ENCODE data around the gene BAD.

Gene BAD

GRCh38 chr11:64275031-64275800 lies 9.2 kb downstream of the BAD start:
- no peak for DNase-seq

GRCh38 chr11:64269540-64270220 lies 14.8 kb downstream of the BAD start:
- DNase-seq = peak; percentile 96

GRCh38 chr11:64268893-64269539 lies 15.4 kb downstream of the BAD start:
- DNase-seq = no peak

GRCh38 chr11:64268025-64268892 lies 16.2 kb downstream of the BAD start:
- no peak for DNase-seq

GRCh38 chr11:64267207-64267945 lies 17.1 kb downstream of the BAD start:
- DNase-seq = no peak

- DNase-seq = no peak
Measured at GRCh38 chr11:64266339-64266738, 18.1 kb downstream of the BAD start.

- DNase-seq = no peak
Measured at GRCh38 chr11:64265176-64266160, 19.0 kb downstream of the BAD start.

GRCh38 chr11:64264371-64264852 lies 20.1 kb downstream of the BAD start:
- no peak for DNase-seq

GRCh38 chr11:64263947-64264317 lies 20.5 kb downstream of the BAD start:
- no peak for DNase-seq

- no peak for DNase-seq
Measured at GRCh38 chr11:64263021-64263946, 21.2 kb downstream of the BAD start.

- no peak for DNase-seq
Measured at GRCh38 chr11:64262271-64263002, 22.0 kb downstream of the BAD start.

GRCh38 chr11:64261556-64262080 lies 22.8 kb downstream of the BAD start:
- no peak for DNase-seq

- no peak for DNase-seq
Measured at GRCh38 chr11:64260147-64260708, 24.2 kb downstream of the BAD start.

- no peak for DNase-seq
Measured at GRCh38 chr11:64259533-64260067, 24.9 kb downstream of the BAD start.

GRCh38 chr11:64258946-64259532 lies 25.4 kb downstream of the BAD start:
- DNase-seq = no peak

GRCh38 chr11:64258356-64258755 lies 26.1 kb downstream of the BAD start:
- DNase-seq = no peak

GRCh38 chr11:64256300-64256699 lies 28.2 kb downstream of the BAD start:
- no peak for DNase-seq

Measured in activated CD4-positive, alpha-beta T cell treated with anti-CD3 and anti-CD28 coated beads, Interleukin-2, amount 50 U/mL, for 1 hour (primary cell).